ENCODE results near the gene MYH14. TPM values are rescaled to one million over a fixed set of nuclear protein-coding genes. Genes with fewer than 3 reads are reported as not detected.

MYH14 gene
- total and polyA plus RNA-seq, 10 of the 15 experiments (the other 5 are each of a cell fraction or from before 2014, with no cell fraction given) = 0.06 to 0.69 (median 0.15) TPM; not detected in 4

DNA sequence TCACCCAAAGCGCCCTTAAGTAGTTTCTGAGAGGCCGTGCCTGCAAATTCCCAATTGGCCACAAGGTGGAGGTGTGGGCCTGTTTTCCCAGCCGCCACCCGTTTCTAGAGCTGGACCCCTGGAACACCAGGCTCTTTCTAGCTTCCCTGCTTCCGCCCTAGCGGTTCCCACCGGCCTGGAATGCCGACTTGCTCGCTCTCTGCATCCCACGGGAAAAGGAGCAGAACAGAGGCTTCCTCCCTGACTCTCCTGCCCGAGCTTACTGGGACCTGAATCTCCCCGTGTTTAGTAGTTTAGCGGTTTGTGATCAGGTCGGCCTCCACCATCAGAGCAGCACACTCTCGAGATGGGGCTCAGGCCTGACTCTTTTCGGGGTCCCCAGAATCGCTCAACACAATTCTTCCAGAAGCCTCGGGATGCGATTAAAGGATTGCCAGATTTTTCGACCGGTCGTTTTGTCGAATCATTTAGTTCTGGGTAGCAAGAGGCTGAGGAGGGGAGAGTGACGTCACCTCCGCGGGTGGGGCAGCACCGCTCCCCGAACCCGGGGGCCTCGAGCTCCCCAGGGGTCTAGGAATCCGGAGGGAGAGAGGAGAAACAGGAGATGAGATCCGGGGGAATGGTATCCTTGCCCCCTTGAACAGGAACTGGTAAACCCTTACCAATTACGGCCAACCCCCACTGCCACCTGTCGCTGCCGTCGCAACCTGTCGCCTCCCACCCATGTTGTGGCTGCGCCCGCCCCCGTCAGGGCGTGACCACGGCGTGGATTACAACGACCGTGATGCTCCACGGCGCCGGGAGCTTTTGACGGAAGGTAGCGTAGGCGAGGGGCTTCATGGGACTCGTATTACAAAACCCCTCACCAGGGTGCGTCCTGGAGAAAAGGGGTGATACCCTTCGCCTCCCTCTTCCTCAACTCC lies 154.0 kb downstream of the MYH14 start (continued):
- TF ChIP-seq NFYB (IDR thresholded peaks at IDR 0.05; ENCODE audit: insufficient read depth, low read depth, low read length) = no peak
- TF ChIP-seq, protein P1, sequence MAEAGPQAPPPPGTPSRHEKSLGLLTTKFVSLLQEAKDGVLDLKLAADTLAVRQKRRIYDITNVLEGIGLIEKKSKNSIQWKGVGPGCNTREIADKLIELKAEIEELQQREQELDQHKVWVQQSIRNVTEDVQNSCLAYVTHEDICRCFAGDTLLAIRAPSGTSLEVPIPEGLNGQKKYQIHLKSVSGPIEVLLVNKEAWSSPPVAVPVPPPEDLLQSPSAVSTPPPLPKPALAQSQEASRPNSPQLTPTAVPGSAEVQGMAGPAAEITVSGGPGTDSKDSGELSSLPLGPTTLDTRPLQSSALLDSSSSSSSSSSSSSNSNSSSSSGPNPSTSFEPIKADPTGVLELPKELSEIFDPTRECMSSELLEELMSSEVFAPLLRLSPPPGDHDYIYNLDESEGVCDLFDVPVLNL (IDR thresholded peaks at IDR 0.05; ENCODE audit: low read depth, low read length) = peak; percentile 75
- TF ChIP-seq, protein P2, sequence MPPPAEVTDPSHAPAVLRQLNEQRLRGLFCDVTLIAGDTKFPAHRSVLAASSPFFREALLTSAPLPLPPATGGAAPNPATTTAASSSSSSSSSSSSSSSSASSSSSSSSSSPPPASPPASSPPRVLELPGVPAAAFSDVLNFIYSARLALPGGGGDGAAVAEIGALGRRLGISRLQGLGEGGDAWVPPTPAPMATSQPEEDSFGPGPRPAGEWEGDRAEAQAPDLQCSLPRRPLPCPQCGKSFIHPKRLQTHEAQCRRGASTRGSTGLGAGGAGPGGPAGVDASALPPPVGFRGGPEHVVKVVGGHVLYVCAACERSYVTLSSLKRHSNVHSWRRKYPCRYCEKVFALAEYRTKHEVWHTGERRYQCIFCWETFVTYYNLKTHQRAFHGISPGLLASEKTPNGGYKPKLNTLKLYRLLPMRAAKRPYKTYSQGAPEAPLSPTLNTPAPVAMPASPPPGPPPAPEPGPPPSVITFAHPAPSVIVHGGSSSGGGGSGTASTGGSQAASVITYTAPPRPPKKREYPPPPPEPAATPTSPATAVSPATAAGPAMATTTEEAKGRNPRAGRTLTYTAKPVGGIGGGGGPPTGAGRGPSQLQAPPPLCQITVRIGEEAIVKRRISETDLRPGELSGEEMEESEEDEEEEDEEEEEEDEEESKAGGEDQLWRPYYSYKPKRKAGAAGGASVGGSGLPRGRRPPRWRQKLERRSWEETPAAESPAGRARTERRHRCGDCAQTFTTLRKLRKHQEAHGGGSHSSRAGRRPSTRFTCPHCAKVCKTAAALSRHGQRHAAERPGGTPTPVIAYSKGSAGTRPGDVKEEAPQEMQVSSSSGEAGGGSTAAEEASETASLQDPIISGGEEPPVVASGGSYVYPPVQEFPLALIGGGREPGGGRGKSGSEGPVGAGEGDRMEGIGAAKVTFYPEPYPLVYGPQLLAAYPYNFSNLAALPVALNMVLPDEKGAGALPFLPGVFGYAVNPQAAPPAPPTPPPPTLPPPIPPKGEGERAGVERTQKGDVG (CRISPR knock-in tag; IDR thresholded peaks at IDR 0.05) = no peak
- TF ChIP-seq KLF5 (IDR thresholded peaks at IDR 0.05; ENCODE audit: partially characterized antibody) = no peak
- TF ChIP-seq JUND (IDR thresholded peaks at IDR 0.05; ENCODE audit: low read depth, low read length) = peak; percentile 50; the same call in 1 of the 2 replicates
- no peak for TF ChIP-seq ZNF217 (IDR thresholded peaks at IDR 0.05)
- TF ChIP-seq, protein P3, sequence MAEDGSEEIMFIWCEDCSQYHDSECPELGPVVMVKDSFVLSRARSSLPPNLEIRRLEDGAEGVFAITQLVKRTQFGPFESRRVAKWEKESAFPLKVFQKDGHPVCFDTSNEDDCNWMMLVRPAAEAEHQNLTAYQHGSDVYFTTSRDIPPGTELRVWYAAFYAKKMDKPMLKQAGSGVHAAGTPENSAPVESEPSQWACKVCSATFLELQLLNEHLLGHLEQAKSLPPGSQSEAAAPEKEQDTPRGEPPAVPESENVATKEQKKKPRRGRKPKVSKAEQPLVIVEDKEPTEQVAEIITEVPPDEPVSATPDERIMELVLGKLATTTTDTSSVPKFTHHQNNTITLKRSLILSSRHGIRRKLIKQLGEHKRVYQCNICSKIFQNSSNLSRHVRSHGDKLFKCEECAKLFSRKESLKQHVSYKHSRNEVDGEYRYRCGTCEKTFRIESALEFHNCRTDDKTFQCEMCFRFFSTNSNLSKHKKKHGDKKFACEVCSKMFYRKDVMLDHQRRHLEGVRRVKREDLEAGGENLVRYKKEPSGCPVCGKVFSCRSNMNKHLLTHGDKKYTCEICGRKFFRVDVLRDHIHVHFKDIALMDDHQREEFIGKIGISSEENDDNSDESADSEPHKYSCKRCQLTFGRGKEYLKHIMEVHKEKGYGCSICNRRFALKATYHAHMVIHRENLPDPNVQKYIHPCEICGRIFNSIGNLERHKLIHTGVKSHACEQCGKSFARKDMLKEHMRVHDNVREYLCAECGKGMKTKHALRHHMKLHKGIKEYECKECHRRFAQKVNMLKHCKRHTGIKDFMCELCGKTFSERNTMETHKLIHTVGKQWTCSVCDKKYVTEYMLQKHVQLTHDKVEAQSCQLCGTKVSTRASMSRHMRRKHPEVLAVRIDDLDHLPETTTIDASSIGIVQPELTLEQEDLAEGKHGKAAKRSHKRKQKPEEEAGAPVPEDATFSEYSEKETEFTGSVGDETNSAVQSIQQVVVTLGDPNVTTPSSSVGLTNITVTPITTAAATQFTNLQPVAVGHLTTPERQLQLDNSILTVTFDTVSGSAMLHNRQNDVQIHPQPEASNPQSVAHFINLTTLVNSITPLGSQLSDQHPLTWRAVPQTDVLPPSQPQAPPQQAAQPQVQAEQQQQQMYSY (CRISPR knock-in tag; IDR thresholded peaks at IDR 0.05) = no peak
- no peak for TF ChIP-seq FOS (IDR thresholded peaks at IDR 0.05; ENCODE audit: borderline replicate concordance, extremely low read depth, insufficient read length)
- TF ChIP-seq POLR2AphosphoS2 (IDR thresholded peaks at IDR 0.05; ENCODE audit: low read depth, low read length) = 0 out of 2 replicates have a peak, but pooled peaks have one; percentile 26
- TF ChIP-seq RBBP5 (conservative IDR thresholded peaks at IDR 0.05) = no peak
- TF ChIP-seq, protein P4, sequence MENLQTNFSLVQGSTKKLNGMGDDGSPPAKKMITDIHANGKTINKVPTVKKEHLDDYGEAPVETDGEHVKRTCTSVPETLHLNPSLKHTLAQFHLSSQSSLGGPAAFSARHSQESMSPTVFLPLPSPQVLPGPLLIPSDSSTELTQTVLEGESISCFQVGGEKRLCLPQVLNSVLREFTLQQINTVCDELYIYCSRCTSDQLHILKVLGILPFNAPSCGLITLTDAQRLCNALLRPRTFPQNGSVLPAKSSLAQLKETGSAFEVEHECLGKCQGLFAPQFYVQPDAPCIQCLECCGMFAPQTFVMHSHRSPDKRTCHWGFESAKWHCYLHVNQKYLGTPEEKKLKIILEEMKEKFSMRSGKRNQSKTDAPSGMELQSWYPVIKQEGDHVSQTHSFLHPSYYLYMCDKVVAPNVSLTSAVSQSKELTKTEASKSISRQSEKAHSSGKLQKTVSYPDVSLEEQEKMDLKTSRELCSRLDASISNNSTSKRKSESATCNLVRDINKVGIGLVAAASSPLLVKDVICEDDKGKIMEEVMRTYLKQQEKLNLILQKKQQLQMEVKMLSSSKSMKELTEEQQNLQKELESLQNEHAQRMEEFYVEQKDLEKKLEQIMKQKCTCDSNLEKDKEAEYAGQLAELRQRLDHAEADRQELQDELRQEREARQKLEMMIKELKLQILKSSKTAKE (IDR thresholded peaks at IDR 0.05; ENCODE audit: low read depth, poor library complexity, severe bottlenecking) = peak; percentile 70
- TF ChIP-seq, protein P5, sequence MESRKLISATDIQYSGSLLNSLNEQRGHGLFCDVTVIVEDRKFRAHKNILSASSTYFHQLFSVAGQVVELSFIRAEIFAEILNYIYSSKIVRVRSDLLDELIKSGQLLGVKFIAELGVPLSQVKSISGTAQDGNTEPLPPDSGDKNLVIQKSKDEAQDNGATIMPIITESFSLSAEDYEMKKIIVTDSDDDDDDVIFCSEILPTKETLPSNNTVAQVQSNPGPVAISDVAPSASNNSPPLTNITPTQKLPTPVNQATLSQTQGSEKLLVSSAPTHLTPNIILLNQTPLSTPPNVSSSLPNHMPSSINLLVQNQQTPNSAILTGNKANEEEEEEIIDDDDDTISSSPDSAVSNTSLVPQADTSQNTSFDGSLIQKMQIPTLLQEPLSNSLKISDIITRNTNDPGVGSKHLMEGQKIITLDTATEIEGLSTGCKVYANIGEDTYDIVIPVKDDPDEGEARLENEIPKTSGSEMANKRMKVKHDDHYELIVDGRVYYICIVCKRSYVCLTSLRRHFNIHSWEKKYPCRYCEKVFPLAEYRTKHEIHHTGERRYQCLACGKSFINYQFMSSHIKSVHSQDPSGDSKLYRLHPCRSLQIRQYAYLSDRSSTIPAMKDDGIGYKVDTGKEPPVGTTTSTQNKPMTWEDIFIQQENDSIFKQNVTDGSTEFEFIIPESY (IDR thresholded peaks at IDR 0.05) = no peak
- TF ChIP-seq SUPT20H (IDR thresholded peaks at IDR 0.05; ENCODE audit: borderline replicate concordance, control insufficient read depth, low read depth, low read length) = no peak
- peak; percentile 90 to 92 for TF ChIP-seq IKZF2 (IDR thresholded peaks at IDR 0.05)

Measured in GM12878 (cell line).